ENCODE results near the gene UPP1. TPM values are rescaled to one million over a fixed set of nuclear protein-coding genes. Genes with fewer than 3 reads are reported as not detected.

The UPP1 gene
- total and polyA plus RNA-seq, 2 of the 4 experiments (the other 2 are of a cell fraction) = 3.9 to 14.5 TPM

GRCh38 chr7:48088559-48089045 is 463 bp upstream of the UPP1 start (continued):
- no peak for TF ChIP-seq MAFK (IDR thresholded peaks at IDR 0.05; ENCODE audit: low read depth, low read length)

- Histone ChIP-seq H3K27ac (ENCODE audit: insufficient read depth, low read length) (no peak overlapping the region; the same call in 1 of the 2 replicates), H2BK120ac (ENCODE audit: low read depth, low read length) (no peak overlapping the region), H3K79me1 (ENCODE audit: low read depth in 1 of 2, low read length in 2 of 2) (peaks cover 22 to 48% of the 10 kb centered on the region in 2 experiments; a peak in 3 of 4 replicates), H3K14ac (replicated peaks; ENCODE audit: low read depth, low read length) (peak overlapping the region; percentile 51; the same call in 1 of the 2 replicates), H3K4me1 (ENCODE audit: control insufficient read depth, insufficient read depth, low read length) (peaks cover 26% of the 10 kb centered on the region), H3K9ac (ENCODE audit: low read depth, low read length) (peak overlapping the region; percentile 61; the same call in 1 of the 2 replicates), H4K8ac (ENCODE audit: low read depth in 2 of 2, low read length in 2 of 2) (no peak overlapping the region; a peak in 1 of 4 replicates), H2AK5ac (ENCODE audit: low read depth, low read length) (peak overlapping the region; percentile 24; the same call in 1 of the 2 replicates), H4K5ac (ENCODE audit: low read depth, low read length) (no peak overlapping the region), H3K23ac (ENCODE audit: low read depth, low read length) (peak overlapping the region; percentile 41; the same call in 1 of the 2 replicates), H3K18ac (ENCODE audit: low read depth, low read length) (no peak overlapping the region), H4K20me1 (ENCODE audit: insufficient read depth, low read length) (no peaks in the 10 kb centered on the region), H2AK9ac (replicated peaks; ENCODE audit: low read depth, low read length, poor library complexity) (peak overlapping the region; percentile 10), H3K36me3 (ENCODE audit: control insufficient read depth, insufficient read depth, low read length) (peaks cover 17% of the 10 kb centered on the region), H3K4me2 (ENCODE audit: low read depth, low read length) (peak overlapping the region; percentile 95), H3K9me3 (ENCODE audit: control insufficient read depth, insufficient read depth, low read length) (no peaks in the 10 kb centered on the region), H3K9me1 (ENCODE audit: insufficient read depth, low read length) (peaks cover 26% of the 10 kb centered on the region; the same call in 1 of the 2 replicates), H3K4ac (ENCODE audit: low read depth, low read length) (0 out of 2 replicates have a peak overlapping the region, but pooled peaks have one; percentile 31), H3K27me3 (ENCODE audit: control insufficient read depth, insufficient read depth, low read length) (no peaks in the 10 kb centered on the region), H3K56ac (ENCODE audit: extremely low read depth, insufficient read depth, low read length) (no peak overlapping the region), H2BK15ac (ENCODE audit: low read depth, low read length) (no peak overlapping the region), H2BK20ac (ENCODE audit: low read depth, low read length) (no peak overlapping the region), H2AFZ (replicated peaks; ENCODE audit: low read length, poor library complexity) (peak overlapping the region; percentile 68), H4K91ac (ENCODE audit: insufficient read depth, low read depth, low read length) (no peak overlapping the region; the same call in 1 of the 2 replicates), H2BK5ac (ENCODE audit: low read depth, low read length, poor library complexity, severe bottlenecking) (no peak overlapping the region), H3K4me3 (ENCODE audit: insufficient read depth, low read depth, low read length) (peak overlapping the region; percentile 91)
- CTCF ChIA-PET = interaction anchor here (0.8 kb wide), 1 partner anchor 20 kb away, joined by 3 read pairs; no protein-coding TSS in a partner anchor
- dilution Hi-C loops (cut with HindIII; ENCODE audit: low sequenced_read_pairs, unreplicated experiment) = no loop called here
- no TSS peak for BruUV-seq (replicated peaks)
- in situ Hi-C loops (cut with MboI; ENCODE audit: low sequenced_read_pairs) = loop anchor here (10.0 kb wide), 1 partner anchor 105 kb away; no protein-coding TSS in a partner anchor
- TF ChIP-seq MAFK (IDR thresholded peaks at IDR 0.05; ENCODE audit: low read depth, low read length) = no peak
- no peak for TF ChIP-seq MAZ (IDR thresholded peaks at IDR 0.05; ENCODE audit: borderline replicate concordance, low read depth, low read length)
- 0 out of 2 replicates have a peak, but pooled peaks have one; percentile 2 for TF ChIP-seq POLR2A (IDR thresholded peaks at IDR 0.05; ENCODE audit: low read depth, low read length)
- DNase-seq (peak; percentile 34), ATAC-seq (ENCODE audit: low read depth) (no peak)
- intact Hi-C loops (cut with micrococcal nuclease) = no loop called here
- POLR2A ChIA-PET (ENCODE audit: unreplicated experiment) = interaction anchor here (0.6 kb wide), 1 partner anchor 38 kb away, joined by 7 read pairs; no protein-coding TSS in a partner anchor
- WGBS, 2 experiments (ENCODE audit: extremely low coverage in 2 of 2, insufficient read length in 1 of 2) = 39% methylated on average over 22 of the region's 28 CpGs; no CpG with 5 or more reads in 1 of the 2 experiments
Measured at GRCh38 chr7:48090095-48090805, 1.2 kb downstream of the UPP1 start.

Data from IMR-90 (cell line).